Measurements from ENCODE around the gene SGCD. TPM values are rescaled to one million over a fixed set of nuclear protein-coding genes. Genes with fewer than 3 reads are reported as not detected.

The SGCD gene
- total and polyA plus RNA-seq, 9 of the 15 experiments (the other 6 are each of a cell fraction or from before 2014, with no cell fraction given), result not detected

- POLR2A ChIA-PET, result no interaction called here
- TF ChIP-seq RBM15 (IDR thresholded peaks at IDR 0.05; ENCODE audit: insufficient read depth, low read length) (no peak), ELF1 (tag; IDR thresholded peaks at IDR 0.05) (no peak), ZNF143 (CRISPR knock-in tag; IDR thresholded peaks at IDR 0.05) (no peak), SIRT6 (IDR thresholded peaks at IDR 0.05; ENCODE audit: low read depth, low read length) (no peak), CTCFL (IDR thresholded peaks at IDR 0.05; ENCODE audit: borderline replicate concordance, insufficient read depth, low read depth, low read length, poor library complexity, severe bottlenecking) (no peak), GTF2B (IDR thresholded peaks at IDR 0.05; ENCODE audit: extremely low read depth, insufficient read length) (no peak), ZNF133 (CRISPR knock-in tag; IDR thresholded peaks at IDR 0.05) (no peak), MCM2 (IDR thresholded peaks at IDR 0.05; ENCODE audit: low read depth) (no peak), ZNF79 (CRISPR knock-in tag; IDR thresholded peaks at IDR 0.05; ENCODE audit: low read depth) (no peak), SMAD1 (IDR thresholded peaks at IDR 0.05; ENCODE audit: low read depth, low read length, partially characterized antibody) (no peak)
- TF ChIP-seq, protein P1, sequence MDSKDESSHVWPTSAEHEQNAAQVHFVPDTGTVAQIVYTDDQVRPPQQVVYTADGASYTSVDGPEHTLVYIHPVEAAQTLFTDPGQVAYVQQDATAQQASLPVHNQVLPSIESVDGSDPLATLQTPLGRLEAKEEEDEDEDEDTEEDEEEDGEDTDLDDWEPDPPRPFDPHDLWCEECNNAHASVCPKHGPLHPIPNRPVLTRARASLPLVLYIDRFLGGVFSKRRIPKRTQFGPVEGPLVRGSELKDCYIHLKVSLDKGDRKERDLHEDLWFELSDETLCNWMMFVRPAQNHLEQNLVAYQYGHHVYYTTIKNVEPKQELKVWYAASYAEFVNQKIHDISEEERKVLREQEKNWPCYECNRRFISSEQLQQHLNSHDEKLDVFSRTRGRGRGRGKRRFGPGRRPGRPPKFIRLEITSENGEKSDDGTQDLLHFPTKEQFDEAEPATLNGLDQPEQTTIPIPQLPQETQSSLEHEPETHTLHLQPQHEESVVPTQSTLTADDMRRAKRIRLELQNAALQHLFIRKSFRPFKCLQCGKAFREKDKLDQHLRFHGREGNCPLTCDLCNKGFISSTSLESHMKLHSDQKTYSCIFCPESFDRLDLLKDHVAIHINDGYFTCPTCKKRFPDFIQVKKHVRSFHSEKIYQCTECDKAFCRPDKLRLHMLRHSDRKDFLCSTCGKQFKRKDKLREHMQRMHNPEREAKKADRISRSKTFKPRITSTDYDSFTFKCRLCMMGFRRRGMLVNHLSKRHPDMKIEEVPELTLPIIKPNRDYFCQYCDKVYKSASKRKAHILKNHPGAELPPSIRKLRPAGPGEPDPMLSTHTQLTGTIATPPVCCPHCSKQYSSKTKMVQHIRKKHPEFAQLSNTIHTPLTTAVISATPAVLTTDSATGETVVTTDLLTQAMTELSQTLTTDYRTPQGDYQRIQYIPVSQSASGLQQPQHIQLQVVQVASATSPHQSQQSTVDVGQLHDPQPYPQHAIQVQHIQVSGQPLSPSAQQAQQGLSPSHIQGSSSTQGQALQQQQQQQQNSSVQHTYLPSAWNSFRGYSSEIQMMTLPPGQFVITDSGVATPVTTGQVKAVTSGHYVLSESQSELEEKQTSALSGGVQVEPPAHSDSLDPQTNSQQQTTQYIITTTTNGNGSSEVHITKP (IDR thresholded peaks at IDR 0.05; ENCODE audit: partially characterized antibody), result no peak
- TF ChIP-seq, protein P2, sequence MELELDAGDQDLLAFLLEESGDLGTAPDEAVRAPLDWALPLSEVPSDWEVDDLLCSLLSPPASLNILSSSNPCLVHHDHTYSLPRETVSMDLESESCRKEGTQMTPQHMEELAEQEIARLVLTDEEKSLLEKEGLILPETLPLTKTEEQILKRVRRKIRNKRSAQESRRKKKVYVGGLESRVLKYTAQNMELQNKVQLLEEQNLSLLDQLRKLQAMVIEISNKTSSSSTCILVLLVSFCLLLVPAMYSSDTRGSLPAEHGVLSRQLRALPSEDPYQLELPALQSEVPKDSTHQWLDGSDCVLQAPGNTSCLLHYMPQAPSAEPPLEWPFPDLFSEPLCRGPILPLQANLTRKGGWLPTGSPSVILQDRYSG (tag; conservative IDR thresholded peaks at IDR 0.05; ENCODE audit: low read depth), result no peak
- TF ChIP-seq, protein P3, sequence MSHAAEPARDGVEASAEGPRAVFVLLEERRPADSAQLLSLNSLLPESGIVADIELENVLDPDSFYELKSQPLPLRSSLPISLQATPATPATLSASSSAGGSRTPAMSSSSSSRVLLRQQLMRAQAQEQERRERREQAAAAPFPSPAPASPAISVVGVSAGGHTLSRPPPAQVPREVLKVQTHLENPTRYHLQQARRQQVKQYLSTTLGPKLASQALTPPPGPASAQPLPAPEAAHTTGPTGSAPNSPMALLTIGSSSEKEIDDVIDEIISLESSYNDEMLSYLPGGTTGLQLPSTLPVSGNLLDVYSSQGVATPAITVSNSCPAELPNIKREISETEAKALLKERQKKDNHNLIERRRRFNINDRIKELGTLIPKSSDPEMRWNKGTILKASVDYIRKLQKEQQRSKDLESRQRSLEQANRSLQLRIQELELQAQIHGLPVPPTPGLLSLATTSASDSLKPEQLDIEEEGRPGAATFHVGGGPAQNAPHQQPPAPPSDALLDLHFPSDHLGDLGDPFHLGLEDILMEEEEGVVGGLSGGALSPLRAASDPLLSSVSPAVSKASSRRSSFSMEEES (CRISPR knock-in tag; IDR thresholded peaks at IDR 0.05), result no peak
These were observed 111.1 kb downstream of the SGCD start for GRCh38 chr5:156438076-156438475.

More at GRCh38 chr5:156438076-156438475, 111.1 kb downstream of the SGCD start:
- Histone ChIP-seq H3K9me1 (ENCODE audit: control insufficient read depth, insufficient read depth, low read length) (no peaks in the 10 kb centered on the region), H3K4me3 (no peak overlapping the region), H3K4me1 (replicated peaks in 1 of 2; ENCODE audit: control insufficient read depth in 2 of 2, insufficient read depth in 2 of 2, low read length in 2 of 2) (no peaks in the 10 kb centered on the region), H3K9ac (ENCODE audit: insufficient read depth in 1 of 2, low read depth in 2 of 2, low read length in 2 of 2) (no peak overlapping the region), H3K4me2 (ENCODE audit: insufficient read depth, low read length) (no peak overlapping the region), H2AFZ (ENCODE audit: low read depth, low read length) (no peak overlapping the region), H3K79me2 (ENCODE audit: control insufficient read depth, insufficient read depth, low read length) (no peaks in the 10 kb centered on the region), H3K27ac (ENCODE audit: extremely low read depth, low read depth, low read length) (no peak overlapping the region), H3K36me3 (ENCODE audit: control insufficient read depth, insufficient read depth, low read length) (no peaks in the 10 kb centered on the region), H3K9me3 (replicated peaks; ENCODE audit: control insufficient read depth, insufficient read depth, low read depth, low read length) (no peaks in the 10 kb centered on the region; the same call in 1 of the 2 replicates), H3K27me3 (ENCODE audit: control insufficient read depth in 2 of 2, insufficient read depth in 2 of 2, low read length in 2 of 2) (no peaks in the 10 kb centered on the region), H4K20me1 (replicated peaks; ENCODE audit: control insufficient read depth, insufficient read depth, low read length) (no peaks in the 10 kb centered on the region)
- ATAC-seq (no peak), DNase-seq (ENCODE audit: extremely low read depth in 1 of 4, low spot score in 3 of 4) (no peak), FAIRE-seq (no peak)
- no TSS peak for BruUV-seq (replicated peaks)
- intact Hi-C loops (cut with micrococcal nuclease), result no loop called here
- WGBS (ENCODE audit: insufficient coverage, low coverage, missing lambda C conversion rate), result 2% methylated on average over 3 of the region's 3 CpGs
- CTCF ChIA-PET (ENCODE audit: low intra/inter-chr PET ratio), result no interaction called here
- in situ Hi-C loops (cut with MboI), result no loop called here
